Ishikawa (cell line): Measurements from ENCODE around the gene ACOXL.

ENCODE experiments used
- CEBPB ChIP-seq: IDR thresholded peaks from 2 replicates; pipeline ENCODE4 v1.6.1; 2012
- EP300 ChIP-seq: IDR thresholded peaks from 2 replicates; pipeline ENCODE4 v1.6.1; 2012; ENCODE audit warnings: borderline replicate concordance
- FOXM1 ChIP-seq: IDR thresholded peaks from 2 replicates; pipeline ENCODE4 v1.6.1; 2012; ENCODE audit warnings: low read depth, borderline replicate concordance
- MAX ChIP-seq: IDR thresholded peaks from 2 replicates; pipeline ENCODE4 v1.6.1; 2012
- TAF1 ChIP-seq: IDR thresholded peaks from 2 replicates; pipeline ENCODE4 v1.6.1; 2012; ENCODE audit warnings: low read depth, mild to moderate bottlenecking

- TF ChIP-seq EP300 (no peak), TAF1 (no peak), CEBPB (no peak), MAX (no peak), FOXM1 (no peak)
Measured at GRCh38 chr2:110755491-110756078, 23.2 kb downstream of the ACOXL start.
